ENCODE measurements around the gene SPDYE1.
"Not testable (repeated sequence)": the region's sequence is repeated elsewhere in the genome, so short reads cannot be mapped to it uniquely, and the experiment has no call there.

The SPDYE1 gene, protein sequence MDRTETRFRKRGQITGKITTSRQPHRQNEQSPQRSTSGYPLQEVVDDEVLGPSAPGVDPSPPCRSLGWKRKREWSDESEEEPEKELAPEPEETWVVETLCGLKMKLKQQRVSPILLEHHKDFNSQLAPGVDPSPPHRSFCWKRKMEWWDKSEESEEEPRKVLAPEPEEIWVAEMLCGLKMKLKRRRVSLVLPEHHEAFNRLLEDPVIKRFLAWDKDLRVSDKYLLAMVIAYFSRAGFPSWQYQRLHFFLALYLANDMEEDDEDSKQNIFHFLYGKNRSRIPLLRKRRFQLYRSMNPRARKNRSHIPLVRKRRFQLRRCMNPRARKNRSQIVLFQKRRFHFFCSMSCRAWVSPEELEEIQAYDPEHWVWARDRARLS

DNA sequence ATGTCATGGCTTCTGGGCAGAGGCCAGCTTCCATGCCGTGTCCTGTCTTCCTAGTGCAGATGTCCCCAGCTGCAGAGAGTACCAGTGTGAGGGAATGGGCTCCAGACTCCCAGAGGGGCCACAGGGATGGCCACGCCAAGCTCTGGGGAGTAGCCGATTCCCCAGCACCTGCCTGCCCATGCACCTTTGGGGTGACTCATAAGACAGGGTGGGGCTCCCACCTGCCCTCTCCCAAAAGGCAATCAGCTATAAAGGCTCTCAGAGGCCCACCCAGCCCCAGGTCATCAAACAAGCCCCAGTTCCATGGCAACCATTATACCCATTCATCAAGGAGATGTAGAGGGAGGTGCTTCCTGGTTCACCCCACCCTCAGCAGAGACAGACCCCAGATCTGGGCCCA is at the start of gene SPDYE1:
Gene SPDYE1, plus strand, starts transcription at position 366 of the 400 bp plus-strand sequence. CDS start 2,053 bp downstream, outside the sequence.
- DNase-seq = not testable (repeated sequence)

DNA sequence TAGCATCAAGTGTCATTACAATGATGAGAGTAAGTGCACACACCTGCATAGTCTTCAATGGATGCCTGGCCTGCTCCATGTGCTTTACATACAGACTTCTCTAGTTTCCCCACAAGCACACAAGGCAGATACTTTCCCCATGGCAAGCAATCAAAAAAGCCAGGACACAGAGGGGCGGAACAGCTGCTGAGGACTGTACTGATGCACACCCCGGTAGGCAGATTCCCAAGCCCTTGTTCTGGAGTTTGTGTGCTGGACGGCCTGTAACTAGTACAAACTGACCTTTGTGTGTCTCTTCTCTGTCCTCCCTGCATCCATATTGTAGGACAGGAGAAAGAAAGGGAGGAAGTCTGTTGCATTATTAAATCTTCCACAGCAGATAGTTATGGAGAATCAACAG is 45.7 kb upstream of the SPDYE1 start:
- DNase-seq = no peak

DNA sequence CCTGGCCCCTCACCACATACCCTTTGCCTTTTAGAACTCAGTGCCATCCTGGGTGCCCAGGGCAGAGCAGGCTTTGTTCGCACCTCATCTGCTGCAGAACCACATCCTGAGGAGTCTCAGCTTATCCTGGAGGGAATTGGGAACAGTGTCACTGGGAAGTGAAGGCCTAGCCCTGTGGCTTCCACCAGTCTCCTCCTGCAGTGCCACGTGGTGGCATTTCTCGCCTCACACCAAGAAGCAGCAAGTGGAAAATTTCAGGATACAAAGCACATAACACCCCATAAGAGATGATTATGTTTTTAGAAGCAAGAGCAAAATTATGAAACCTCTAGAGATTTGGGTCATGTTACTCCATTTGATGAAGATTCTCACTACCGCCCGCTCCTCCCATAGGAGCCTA is 44.6 kb upstream of the SPDYE1 start:
- no peak for DNase-seq

GRCh38 chr7:43954524-43955228 is 43.0 kb upstream of the SPDYE1 start:
- DNase-seq = peak; percentile 25

DNA sequence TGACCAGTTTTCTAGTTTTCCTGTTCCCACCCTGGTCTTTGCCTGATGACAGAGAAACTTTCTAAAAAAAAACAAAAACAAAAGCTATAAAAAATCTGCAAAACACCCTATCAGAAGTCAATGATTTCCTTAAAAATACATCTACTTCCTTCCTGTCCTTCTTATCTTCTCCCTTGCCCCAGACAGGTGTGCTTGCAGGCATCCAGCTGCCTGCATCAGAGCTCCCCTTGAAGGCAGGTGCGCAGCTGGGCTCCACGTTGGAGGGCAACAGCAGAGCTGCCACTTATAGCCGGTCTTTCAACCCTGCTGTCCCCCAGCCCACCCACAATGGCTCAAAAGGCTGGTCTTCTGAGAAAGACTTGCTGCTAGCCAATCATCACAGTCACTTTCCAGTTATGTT is 41.7 kb upstream of the SPDYE1 start:
- no peak for DNase-seq

GRCh38 chr7:43960933-43961332 is 36.8 kb upstream of the SPDYE1 start:
- DNase-seq = no peak

DNA sequence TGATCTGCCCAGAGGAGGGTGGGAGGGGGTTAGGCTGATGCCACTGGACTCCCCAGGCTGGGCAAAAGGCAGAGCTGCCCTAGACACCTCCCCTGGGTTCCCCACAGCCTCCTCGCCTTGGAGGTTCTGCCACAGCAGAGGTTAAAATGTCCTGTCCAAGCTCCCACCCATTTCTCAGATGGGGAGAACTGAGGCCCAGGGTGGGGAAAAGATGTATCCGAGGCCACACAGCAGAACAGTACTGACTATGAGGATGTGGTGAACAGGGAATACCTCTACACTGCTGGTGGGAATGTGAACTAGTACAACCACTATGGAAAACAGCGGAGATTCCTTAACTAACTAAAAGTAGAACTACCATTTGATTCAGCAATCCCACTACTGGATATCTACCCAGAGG is 31.3 kb upstream of the SPDYE1 start:
- DNase-seq = not testable (repeated sequence)

DNA sequence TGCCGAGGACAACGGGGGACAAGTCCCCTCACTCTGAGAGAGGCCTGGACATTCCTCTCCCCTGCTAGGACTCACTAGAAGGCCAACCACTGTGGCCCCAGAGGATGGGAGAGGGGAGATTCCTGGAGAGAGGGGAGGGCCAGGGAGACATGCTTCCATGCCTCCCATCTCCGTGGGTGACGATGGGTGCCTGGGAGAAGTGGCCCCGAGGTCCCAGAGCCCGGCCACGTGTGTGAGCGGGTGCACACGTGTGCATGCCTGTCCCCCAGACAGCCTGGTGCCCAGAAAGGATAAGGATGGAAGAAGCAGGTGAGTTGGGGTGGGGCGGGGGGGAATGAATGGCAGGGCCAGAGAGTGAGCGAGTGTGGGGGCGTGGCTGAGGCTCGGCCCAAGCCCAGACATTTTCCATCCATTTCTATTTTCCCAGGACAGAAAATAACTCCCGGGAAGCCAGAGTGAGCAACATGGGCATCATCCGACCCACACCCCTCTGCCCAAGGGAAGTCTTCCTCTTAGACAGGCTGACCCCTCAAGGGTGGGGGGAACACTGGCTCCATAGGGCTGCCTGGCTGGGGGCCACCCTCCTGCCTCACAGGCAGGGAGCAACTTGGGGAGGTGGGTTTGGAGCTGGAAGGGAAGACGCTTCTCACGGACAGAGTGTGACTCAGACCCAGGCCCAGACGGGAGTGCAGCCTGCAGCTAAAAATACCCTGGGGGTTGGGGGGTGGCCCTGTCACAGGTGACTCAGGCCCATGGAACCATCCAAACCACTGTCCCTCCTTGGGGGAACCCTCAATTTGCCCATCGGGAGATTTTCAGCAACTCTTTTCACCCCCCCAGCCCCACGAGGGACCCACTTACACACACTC is 29.3 kb upstream of the SPDYE1 start:
- not testable (repeated sequence) for DNase-seq

DNA sequence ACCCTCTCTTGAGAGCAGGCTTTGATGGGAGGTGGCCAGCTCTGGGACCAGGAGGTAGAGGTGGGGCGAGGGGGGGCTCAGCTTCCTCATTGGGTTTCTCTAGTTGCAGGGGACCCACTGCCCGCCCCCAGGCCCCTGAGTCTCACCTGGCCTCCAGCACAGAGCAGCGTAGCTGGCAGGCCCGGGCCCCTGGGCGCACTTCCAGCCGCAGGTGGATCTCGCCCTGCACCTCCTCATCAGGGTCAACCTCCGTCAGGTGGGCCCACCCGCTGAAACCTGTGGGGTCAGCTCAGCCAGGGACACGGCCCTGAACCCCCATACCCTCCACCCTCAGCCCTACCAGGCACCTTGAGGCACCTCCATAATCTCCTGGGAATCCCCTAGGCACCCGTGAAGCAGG is 28.1 kb upstream of the SPDYE1 start:
- DNase-seq = not testable (repeated sequence)

DNA sequence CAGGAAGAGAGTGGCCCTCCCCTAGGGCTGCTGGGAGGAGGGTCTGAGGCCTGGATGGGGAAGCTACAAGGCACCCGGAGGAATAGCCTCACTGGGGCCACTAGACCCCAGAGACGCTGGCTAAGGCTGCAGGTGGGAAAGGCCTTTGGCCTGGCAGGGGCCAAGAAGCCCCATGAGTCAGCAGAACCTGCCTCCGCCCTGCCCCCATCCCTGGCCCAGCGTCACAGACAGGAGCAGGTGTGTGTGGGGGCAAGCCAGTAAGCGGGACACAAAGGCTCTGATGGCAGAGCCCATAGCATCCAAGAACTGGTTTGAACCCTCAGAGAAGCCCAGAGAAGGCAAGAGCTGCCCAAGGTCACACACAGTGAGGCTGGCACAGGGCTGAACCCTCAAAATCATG is 27.0 kb upstream of the SPDYE1 start:
- not testable (repeated sequence) for DNase-seq

GRCh38 chr7:43974033-43974573 is 23.6 kb upstream of the SPDYE1 start:
- not testable (repeated sequence) for DNase-seq

GRCh38 chr7:43974725-43975482 is 22.8 kb upstream of the SPDYE1 start:
- not testable (repeated sequence) for DNase-seq

DNA sequence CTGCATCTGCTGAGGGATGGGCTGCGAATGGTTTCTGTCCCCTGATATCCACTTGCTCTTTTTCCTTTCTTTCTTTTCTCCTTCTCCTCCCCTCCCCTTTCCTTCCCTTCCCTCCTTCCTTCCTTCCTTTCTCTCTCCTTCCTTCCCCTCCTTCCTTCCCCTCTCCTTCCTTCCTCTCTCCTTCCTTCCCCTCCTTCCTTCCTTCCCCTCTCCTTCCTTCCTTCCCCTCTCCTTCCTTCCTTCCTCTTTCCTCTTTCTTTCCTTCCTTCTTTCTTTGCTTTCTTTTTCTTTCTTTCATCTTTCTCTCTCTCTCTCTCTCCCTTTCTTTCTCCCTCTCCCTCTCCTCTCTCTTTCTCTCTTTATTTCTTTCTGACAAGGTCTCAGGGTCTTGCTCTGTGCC is 20.2 kb upstream of the SPDYE1 start:
- no peak for DNase-seq

GRCh38 chr7:43978102-43978501 is 19.6 kb upstream of the SPDYE1 start:
- DNase-seq = not testable (repeated sequence)

DNA sequence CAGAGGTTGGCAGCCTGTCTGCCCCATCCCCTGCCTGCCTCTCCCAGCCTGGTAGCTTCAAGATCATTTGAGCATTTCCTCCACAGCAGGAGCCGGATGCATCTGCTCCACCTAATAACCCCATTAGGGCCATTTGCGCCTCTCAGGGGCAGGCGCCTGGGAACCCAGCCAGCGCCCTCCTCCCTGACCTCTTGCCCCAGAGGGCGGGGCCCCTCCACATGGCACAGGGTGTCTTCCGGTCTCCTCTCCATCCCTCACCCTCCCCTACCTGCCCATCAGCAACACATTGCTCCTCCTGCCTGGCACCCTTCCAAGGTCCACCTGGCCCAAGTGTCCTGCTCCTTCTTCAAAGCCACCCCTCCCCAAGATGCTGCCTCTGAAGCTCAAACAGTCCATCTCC is 14.8 kb upstream of the SPDYE1 start:
- not testable (repeated sequence) for DNase-seq

DNA sequence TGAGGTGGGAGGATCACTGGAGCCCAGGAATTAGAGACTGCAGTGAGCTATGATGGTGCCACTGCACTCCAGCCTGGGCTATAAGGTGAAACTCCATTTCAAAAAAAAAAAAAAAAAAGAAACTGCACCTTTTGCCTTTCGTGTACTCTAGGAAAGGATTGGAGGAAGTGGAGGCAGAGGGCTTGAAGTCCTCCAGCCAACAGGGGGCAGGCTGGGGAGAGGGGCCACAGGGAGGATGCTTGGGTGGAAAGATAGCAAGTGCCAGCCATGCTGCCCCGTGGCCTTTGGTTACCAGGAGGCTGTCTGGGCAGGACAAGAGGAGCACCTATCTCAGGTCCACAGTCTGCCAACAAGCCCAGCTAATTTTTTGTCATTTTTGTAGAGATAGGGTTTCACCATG is 14.0 kb upstream of the SPDYE1 start:
- not testable (repeated sequence) for DNase-seq

DNA sequence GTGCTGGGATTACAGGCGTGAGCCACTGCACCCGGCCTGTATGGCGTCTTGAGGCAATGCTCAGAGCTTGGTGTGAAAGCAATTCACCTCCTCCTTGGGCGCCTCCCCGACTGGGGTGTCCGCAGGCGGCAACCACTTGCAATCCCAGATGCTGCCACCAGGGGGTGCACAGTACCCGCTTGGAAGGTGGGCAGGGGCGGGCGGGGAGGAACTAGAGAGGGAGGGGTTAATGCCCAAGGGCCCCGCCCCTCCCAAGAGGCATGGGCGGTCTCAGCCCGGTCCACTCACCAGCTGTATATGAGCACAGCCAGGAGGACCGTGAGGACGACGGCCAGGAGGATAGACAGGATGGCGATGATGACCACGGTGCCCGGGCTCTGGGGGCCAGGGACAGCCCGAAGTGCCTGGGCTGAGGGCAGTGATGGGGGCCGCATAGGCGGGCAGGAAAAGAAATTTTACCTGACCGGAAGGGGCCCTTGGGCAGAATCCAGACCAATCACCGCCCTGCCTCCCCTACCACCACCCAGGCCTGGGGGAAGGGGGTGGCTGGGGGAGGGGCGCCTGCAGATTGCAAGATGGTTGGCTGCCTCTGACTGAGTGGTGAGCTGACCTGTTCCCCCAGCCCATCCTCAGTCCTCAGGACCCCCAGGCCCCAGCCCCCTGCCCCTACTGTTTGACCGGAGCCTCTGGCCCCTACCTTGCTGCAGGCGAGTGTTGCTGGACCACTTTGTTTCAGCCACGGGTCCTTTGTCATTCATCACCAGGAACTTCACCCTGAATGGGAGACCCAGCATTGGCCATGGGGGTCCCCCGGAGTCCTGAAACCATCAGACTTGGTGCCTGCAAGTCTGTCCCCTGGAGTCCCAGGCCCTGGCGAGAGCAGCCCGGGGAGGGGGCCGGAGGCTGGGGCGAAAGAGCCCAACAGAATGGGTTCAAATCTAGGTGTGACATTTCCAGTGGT is 11.5 kb upstream of the SPDYE1 start:
- DNase-seq = peak; percentile 88

DNA sequence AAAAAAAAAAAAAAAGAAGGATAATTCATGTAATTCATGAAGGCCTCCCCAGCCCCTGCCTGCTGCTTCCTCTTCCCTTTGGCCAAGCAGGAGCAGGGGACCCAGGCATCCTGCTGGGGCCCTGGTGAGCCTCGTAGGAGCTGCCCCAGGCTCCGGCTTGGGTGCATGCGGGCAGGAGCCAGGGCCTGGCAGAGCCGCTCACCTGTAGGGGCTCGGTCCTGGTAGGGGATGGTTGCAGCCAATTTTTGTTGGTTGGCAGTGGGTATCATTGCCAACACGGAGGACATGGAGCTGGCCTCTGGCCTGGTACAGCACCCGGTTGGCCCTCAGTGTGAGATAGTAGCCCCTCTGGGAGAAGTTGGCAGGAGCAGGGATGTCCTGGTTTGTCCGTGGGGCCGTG is 10.2 kb upstream of the SPDYE1 start:
- not testable (repeated sequence) for DNase-seq

DNA sequence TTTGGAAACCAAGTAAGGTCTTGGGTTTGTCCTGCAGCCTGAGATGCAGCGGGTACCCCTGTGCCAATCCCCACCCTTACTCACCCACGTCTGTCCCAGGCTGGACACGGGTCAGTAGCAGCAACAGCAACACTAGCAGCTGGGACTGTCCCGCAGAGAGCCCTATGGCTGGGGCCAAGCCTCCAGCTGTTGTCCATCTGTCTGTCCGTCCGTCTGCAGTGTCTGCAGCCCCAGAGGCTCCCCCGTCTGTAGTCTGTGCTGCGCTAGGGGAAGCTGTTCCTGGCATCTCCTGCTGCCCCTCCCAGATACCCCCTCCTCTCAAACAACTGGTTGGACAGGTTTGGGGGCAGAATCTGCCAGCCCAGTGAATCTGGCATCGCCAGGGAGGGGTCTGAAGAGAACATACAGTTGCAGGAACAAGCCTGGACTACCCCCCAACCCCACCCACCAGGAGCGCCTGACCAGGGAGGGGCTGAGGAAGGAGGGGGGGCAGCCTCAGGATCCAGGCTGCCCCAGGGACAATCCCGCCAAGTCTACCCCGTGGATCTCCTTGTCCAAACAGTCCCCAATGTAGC is 7.6 kb upstream of the SPDYE1 start:
- not testable (repeated sequence) for DNase-seq

DNA sequence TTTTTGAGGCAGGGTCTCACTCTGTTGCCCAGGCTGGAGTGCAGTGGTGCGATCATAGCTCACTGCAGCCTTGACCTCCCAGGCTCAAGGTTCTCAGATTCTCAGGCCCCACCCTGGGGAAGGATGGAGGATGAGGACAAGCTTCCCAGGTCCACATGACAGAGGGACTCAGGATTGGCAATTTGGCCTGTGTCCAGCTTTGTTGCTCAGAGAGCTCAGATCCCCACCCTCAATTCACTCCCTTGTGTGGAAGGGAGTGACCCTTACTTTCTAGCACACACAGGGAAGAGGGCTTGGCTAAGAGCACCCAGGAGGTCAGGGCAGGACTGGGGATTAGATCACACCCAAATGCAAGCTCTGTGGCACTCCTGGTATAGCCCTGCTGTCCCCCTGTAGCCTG is 6.9 kb upstream of the SPDYE1 start:
- not testable (repeated sequence) for DNase-seq

GRCh38 chr7:43992896-43993295 is 4.8 kb upstream of the SPDYE1 start:
- DNase-seq = not testable (repeated sequence)

All from stimulated activated CD4-positive, alpha-beta T cell treated with anti-CD3 and anti-CD28 coated beads, Interleukin-1b, Interleukin-23, amount 100 ng/mL, for 48 hours (primary cell).